Ovary (tissue), 9 donors: ENCODE results near the gene ITGB2. TPM values are rescaled to one million over a fixed set of nuclear protein-coding genes. Genes with fewer than 3 reads are reported as not detected.

Source experiments
- DNase-seq, 5 donors: peaks; one replicate each; pipeline ENCODE4 v3.0.0-alpha.2; 2019 to 2020
- H3K27ac ChIP-seq, 2 donors: fragments of 200-600 bp; one replicate each; pipeline versions ENCODE4 v1.5.1 to v1.8.0; 2019 to 2022
- H3K27me3 ChIP-seq: fragments of 200-600 bp; one replicate; pipeline ENCODE4 v1.8.0; 2022
- H3K36me3 ChIP-seq: fragments of 200-600 bp; sonication (generic); one replicate; pipeline ENCODE4 v1.5.1; 2019
- H3K4me1 ChIP-seq: one replicate; pipeline ENCODE4 v1.8.1; 2013; ENCODE audit warnings: mild to moderate bottlenecking, moderate library complexity; ENCODE audit not compliant: insufficient read depth
- H3K4me3 ChIP-seq: fragments of 200-600 bp; sonication (generic); one replicate; pipeline ENCODE4 v1.5.1; 2017
- H3K9me3 ChIP-seq, 2 donors: fragments of 200-600 bp in 1 of 2; sonication (generic) in 1 of 2; one replicate each; pipeline versions ENCODE4 v1.5.1 to v1.8.1; 2013 to 2019; ENCODE audit warnings: mild to moderate bottlenecking in 1 of 2, moderate library complexity in 1 of 2
- CTCF ChIP-seq, 3 donors: fragments of 450-650 bp in 2 of 3; fragments of 200-600 bp in 1 of 3; IDR thresholded peaks; one replicate each; pipeline versions ENCODE4 v1.5.1 to v1.8.0; 2016 to 2022; ENCODE audit warnings: antibody characterized with exemption in 3 of 3, mild to moderate bottlenecking in 1 of 3
- EP300 ChIP-seq: sonication (generic); formaldehyde crosslinking; IDR thresholded peaks from one replicate; pipeline ENCODE4 v1.6.1; 2017; ENCODE audit warnings: antibody characterized with exemption
- POLR2A ChIP-seq: fragments of 450-650 bp; IDR thresholded peaks from one replicate; pipeline ENCODE4 v1.6.1; 2017; ENCODE audit warnings: antibody characterized with exemption, mild to moderate bottlenecking, moderate library complexity
- WGBS, 3 donors: extraction: QIAGEN DNeasy Blood & Tissue Kit in 1 of 3; methylation state at CpG; one replicate each; pipeline versions ENCODE4 v1.1.5 to v1.1.7; 2013 to 2017; 5-methylcytosine and 5-hydroxymethylcytosine counted together
- intact Hi-C, 4 donors: fragments of 100-400 bp; cut with DNase I; formaldehyde crosslinking; loops; one replicate each; pipeline versions ENCODE4 v1.11.0 to v1.15.1; 2022 to 2023
- polyA plus RNA-seq, 2 donors: library from polyadenylated mRNA; stranded (reverse); fragments of 200-250 nt in 1 of 2; fragments of 350-450 nt in 1 of 2; fragmentation: Illumina TruSeq in 1 of 2; extraction: RNeasy Lipid Tissue Mini Kit (QIAGEN cat#74804) in 1 of 2; gene quantifications; one replicate each; pipeline ENCODE4 v1.2.3, GENCODE V29; 2013 to 2014
- total RNA-seq, 7 donors: library from RNA; depleted of rRNA in 2 of 7; stranded (reverse); fragments of >200 nt in 2 of 7; fragmentation: NEBNext Ultra II Directional in 3 of 7; extraction: Animal tissue kit (Norgen Biotek cat#: 25700) in 3 of 7; gene quantifications; one replicate each; pipeline versions ENCODE4 v1.1.0 to v1.2.4, GENCODE V29; 2016 to 2023
- donor health status: DM: no; HTN: no; CAD: no; lungs with moderate emphysema.
- donor health status: DM: no; HTN: no; CAD: no.
- donor health status: Bipolar disorder and iron deficiency.
- donor health status: DM: yes; HTN: yes; CAD: no.
- donor health status: DM: no; HTN: no; CAD: no.
- donor health status: DM: yes; HTN: yes; CAD: no.

Gene ITGB2
- total and polyA plus RNA-seq, 9 donors = 9.6 to 58.3 (median 17.6) TPM

- 84 to 89% (median 87%) methylated on average over 15 of the region's 15 CpGs for WGBS, 3 donors
- intact Hi-C loops = no loop called here
- H3K27me3 ChIP-seq = no peaks in the 10 kb centered on the region
- no peaks in the 10 kb centered on the region for H3K9me3 ChIP-seq
- peak in 1 of 5 donors; percentile 9 for DNase-seq
- TF ChIP-seq POLR2A (no peak), EP300 (no peak), CTCF (IDR thresholded peaks at IDR 0.05) (no peak)
- H3K27ac ChIP-seq = no peak overlapping the region
- peaks cover 25% of the 10 kb centered on the region for H3K4me1 ChIP-seq
- no peak overlapping the region for H3K4me3 ChIP-seq
- no peaks in the 10 kb centered on the region for H3K36me3 ChIP-seq
Measured at GRCh38 chr21:44867464-44867863, 53.2 kb downstream of the ITGB2 start.

- H3K36me3 ChIP-seq = no peaks in the 10 kb centered on the region
- WGBS, 3 donors = 60 to 65% (median 63%) methylated on average over 7 of the region's 7 CpGs
- TF ChIP-seq POLR2A = no peak
- TF ChIP-seq EP300 = no peak
- TF ChIP-seq CTCF (IDR thresholded peaks at IDR 0.05) = no peak
- no peak overlapping the region for H3K4me3 ChIP-seq
- no peak overlapping the region for H3K27ac ChIP-seq
- H3K27me3 ChIP-seq = no peaks in the 10 kb centered on the region
- intact Hi-C loops = no loop called here
- H3K4me1 ChIP-seq = peaks cover 23% of the 10 kb centered on the region
- H3K9me3 ChIP-seq = no peaks in the 10 kb centered on the region
- peak in 1 of 5 donors; percentile 5 for DNase-seq
Measured at GRCh38 chr21:44866780-44867179, 53.9 kb downstream of the ITGB2 start.

GRCh38 chr21:44865561-44866280 lies 55.0 kb downstream of the ITGB2 start:
- TF ChIP-seq EP300 (no peak), CTCF (IDR thresholded peaks at IDR 0.05) (no peak), POLR2A (no peak)
- 67 to 76% (median 75%) methylated on average over 12 of the region's 12 CpGs for WGBS, 3 donors
- intact Hi-C loops = no loop called here
- Histone ChIP-seq H3K4me1 (peaks cover 15% of the 10 kb centered on the region), H3K36me3 (no peaks in the 10 kb centered on the region), H3K27me3 (no peaks in the 10 kb centered on the region), H3K27ac (no peak overlapping the region), H3K4me3 (no peak overlapping the region), H3K9me3 (no peaks in the 10 kb centered on the region)
- DNase-seq = peak in 1 of 5 donors; percentile 7

GRCh38 chr21:44862869-44863685 lies 57.6 kb downstream of the ITGB2 start:
- 87 to 94% (median 93%) methylated on average over 25 of the region's 25 CpGs for WGBS, 3 donors
- Histone ChIP-seq H3K4me3 (no peak overlapping the region), H3K9me3 (no peaks in the 10 kb centered on the region), H3K36me3 (no peaks in the 10 kb centered on the region), H3K4me1 (peaks cover 10% of the 10 kb centered on the region), H3K27ac (no peak overlapping the region), H3K27me3 (no peaks in the 10 kb centered on the region)
- intact Hi-C loops = no loop called here
- TF ChIP-seq EP300 (no peak), POLR2A (no peak), CTCF (IDR thresholded peaks at IDR 0.05) (no peak)
- DNase-seq = no peak
